Endodermal cell (in vitro differentiated cells): ENCODE data around the gene ZIK1. TPM values are rescaled to one million over a fixed set of nuclear protein-coding genes. Genes with fewer than 3 reads are reported as not detected.

Experiments
- DNase-seq: peaks from one replicate; pipeline ENCODE4 v3.0.0-alpha.2; 2017
- H3K27ac ChIP-seq: 2 replicates; pipeline ENCODE4 v1.5.1; 2013; ENCODE audit warnings: mild to moderate bottlenecking, low read depth, low read length, moderate library complexity
- H3K27me3 ChIP-seq: 2 replicates; pipeline ENCODE4 v1.6.1; 2013; ENCODE audit warnings: mild to moderate bottlenecking, low read length, moderate library complexity; ENCODE audit not compliant: insufficient read depth, control insufficient read depth, poor library complexity, severe bottlenecking
- H3K36me3 ChIP-seq: 2 replicates; pipeline ENCODE4 v1.7.0; 2013; ENCODE audit warnings: mild to moderate bottlenecking, low read length, moderate library complexity; ENCODE audit not compliant: control insufficient read depth, insufficient read depth
- H3K4me1 ChIP-seq: one replicate; pipeline ENCODE4 v1.7.0; 2013; ENCODE audit warnings: low read length; ENCODE audit not compliant: control insufficient read depth, insufficient read depth
- H3K4me3 ChIP-seq: 2 replicates; pipeline ENCODE4 v1.5.1; 2013; ENCODE audit warnings: mild to moderate bottlenecking, low read length, moderate library complexity
- H3K9ac ChIP-seq: 2 replicates; pipeline ENCODE4 v1.6.1; 2013; ENCODE audit warnings: mild to moderate bottlenecking, low read length, moderate library complexity; ENCODE audit not compliant: poor library complexity, severe bottlenecking; ENCODE audit errors: extremely low read depth
- H3K9me3 ChIP-seq: 2 replicates; pipeline ENCODE4 v1.6.1; 2013; ENCODE audit warnings: mild to moderate bottlenecking, low read length, moderate library complexity; ENCODE audit not compliant: control insufficient read depth
- H3K27ac Mint-ChIP-seq: 2 replicates; pipeline ENCODE4 v1.8.0; 2020; ENCODE audit warnings: mixed read lengths
- H3K27me3 Mint-ChIP-seq: 2 replicates; pipeline ENCODE4 v1.8.0; 2021; ENCODE audit warnings: mild to moderate bottlenecking, mixed read lengths; ENCODE audit not compliant: insufficient read depth
- H3K36me3 Mint-ChIP-seq: 2 replicates; pipeline ENCODE4 v1.8.0; 2020; ENCODE audit warnings: low read depth, mixed read lengths
- H3K4me1 Mint-ChIP-seq: 2 replicates; pipeline ENCODE4 v1.8.0; 2020; ENCODE audit warnings: mixed read lengths
- H3K4me3 Mint-ChIP-seq: 2 replicates; pipeline ENCODE4 v1.8.0; 2020; ENCODE audit warnings: mild to moderate bottlenecking, moderate library complexity, mixed read lengths
- H3K9me3 Mint-ChIP-seq: 2 replicates; pipeline ENCODE4 v1.8.0; 2020; ENCODE audit warnings: mild to moderate bottlenecking, mixed read lengths
- CTCF ChIP-seq: fragments of 200-600 bp; sonication (generic); conservative IDR thresholded peaks from 2 replicates; pipeline ENCODE4 v1.5.0; 2021; ENCODE audit warnings: antibody characterized with exemption, mild to moderate bottlenecking
- WGBS, 2 experiments: methylation state at CpG; one replicate each; pipeline versions ENCODE4 v1.1.5 to v1.1.7; 2013; ENCODE audit warnings: missing lambda C conversion rate in 2 of 2, mixed read lengths in 1 of 2; ENCODE audit not compliant: insufficient coverage in 1 of 2, insufficient read length in 1 of 2; 5-methylcytosine and 5-hydroxymethylcytosine counted together
- total RNA-seq, 2 donors: library from RNA; stranded (reverse); fragmentation: NEBNext Ultra II Directional in 1 of 2; extraction: Animal tissue kit (Norgen Biotek cat#: 25700) in 1 of 2; gene quantifications; 2 replicates in 1 of 2; 3 replicates in 1 of 2; pipeline ENCODE4 v1.2.1, GENCODE V29; 2021

The ZIK1 gene
- total RNA-seq, 2 donors from 2014 or later: 15.8 to 25.7 TPM

GRCh38 chr19:57613941-57614743 is 30.2 kb downstream of the ZIK1 start, which contains the start of gene ZNF134:
Gene ZNF134 (plus strand): TSS chr19:57614242. CDS start chr19:57619469, 5,227 bp downstream.
- Mint-ChIP-seq H3K27ac (peak within 1 kb of the TSS; percentile 81), H3K9me3 (peaks cover 61% of the 10 kb centered on the region), H3K27me3 (peaks cover 5% of the 10 kb centered on the region), H3K4me3 (peak within 1 kb of the TSS; percentile 85), H3K4me1 (no peaks in the 10 kb centered on the region), H3K36me3 (peaks cover 49% of the 10 kb centered on the region)
- H3K27me3 ChIP-seq: no peaks in the 10 kb centered on the region
- peak within 1 kb of the TSS; percentile 78 for H3K9ac ChIP-seq
- peaks cover 54% of the 10 kb centered on the region for H3K9me3 ChIP-seq
- WGBS, 2 experiments: 1 to 2% methylated on average over 22 to 64 of the region's 64 CpGs
- no peak within 1 kb of the TSS for H3K27ac ChIP-seq
- peak; percentile 96 for DNase-seq
- H3K4me3 ChIP-seq: peak within 1 kb of the TSS; percentile 87
- peak; percentile 33 for TF ChIP-seq CTCF
- peaks cover 44% of the 10 kb centered on the region for H3K36me3 ChIP-seq
- H3K4me1 ChIP-seq: no peaks in the 10 kb centered on the region

GRCh38 chr19:57615346-57615745 is 31.4 kb downstream of the ZIK1 start:
- H3K27ac Mint-ChIP-seq: peak overlapping the region; percentile 81
- H3K9ac ChIP-seq: no peak overlapping the region
- peaks cover 73% of the 10 kb centered on the region for H3K9me3 Mint-ChIP-seq

More at GRCh38 chr19:57615346-57615745, 31.4 kb downstream of the ZIK1 start:
- Histone ChIP-seq H3K36me3 (peaks cover 56% of the 10 kb centered on the region), H3K27ac (no peak overlapping the region), H3K4me1 (no peaks in the 10 kb centered on the region), H3K9me3 (peaks cover 66% of the 10 kb centered on the region), H3K4me3 (peak overlapping the region; percentile 87), H3K27me3 (no peaks in the 10 kb centered on the region)
- WGBS, 2 experiments: 91 to 100% methylated on average over 1 to 3 of the region's 3 CpGs
- Mint-ChIP-seq H3K4me3 (peak overlapping the region; percentile 85), H3K36me3 (peaks cover 61% of the 10 kb centered on the region), H3K27me3 (peaks cover 5% of the 10 kb centered on the region), H3K4me1 (no peaks in the 10 kb centered on the region)
- no peak for TF ChIP-seq CTCF
- DNase-seq: no peak
